Measurements from ENCODE around the gene MINDY4. TPM values are rescaled to one million over a fixed set of nuclear protein-coding genes. Genes with fewer than 3 reads are reported as not detected.

MINDY4 gene
- polyA plus RNA-seq, 3 donors, result 0.15 to 0.17 TPM; not detected in 1

DNA sequence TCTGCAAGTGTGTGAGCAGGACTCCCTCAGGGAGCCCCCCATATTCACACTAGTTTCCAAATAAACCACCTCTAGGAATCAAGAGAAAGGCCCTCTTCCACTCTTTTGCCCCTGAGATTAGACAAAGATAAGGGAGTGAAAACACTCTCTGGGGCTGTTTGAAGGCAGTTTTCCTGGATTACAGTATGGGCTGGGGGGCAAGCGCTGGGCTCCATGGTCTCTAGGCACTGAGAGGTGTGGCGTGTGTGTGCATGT, 141.4 kb downstream of the MINDY4 start:
- Histone ChIP-seq H3K4me2 (replicated peaks; ENCODE audit: extremely low read depth, low read length, poor library complexity, severe bottlenecking) (no peak overlapping the region), H3K27me3 (ENCODE audit: control insufficient read depth in 2 of 2, insufficient read depth in 2 of 2, low read length in 2 of 2) (no peaks in the 10 kb centered on the region), H3K4me1 (ENCODE audit: control insufficient read depth in 1 of 2, insufficient read depth in 2 of 2, low read length in 2 of 2) (no peaks in the 10 kb centered on the region), H3K9me3 (replicated peaks in 1 of 2; ENCODE audit: control insufficient read depth in 1 of 2, insufficient read depth in 1 of 2, low read length in 2 of 2) (no peaks in the 10 kb centered on the region), H3K4me3 (replicated peaks in 1 of 3; ENCODE audit: low read depth in 2 of 3, low read length in 3 of 3) (no peak overlapping the region), H3K27ac (ENCODE audit: low read depth in 1 of 2, low read length in 2 of 2) (no peak overlapping the region), H3K36me3 (replicated peaks in 1 of 2; ENCODE audit: control insufficient read depth in 1 of 2, insufficient read depth in 2 of 2, low read length in 2 of 2) (no peaks in the 10 kb centered on the region), H3K9ac (ENCODE audit: insufficient read depth, low read length, poor library complexity, severe bottlenecking) (no peak overlapping the region), H4K20me1 (ENCODE audit: insufficient read depth, low read length) (no peaks in the 10 kb centered on the region), H3K79me2 (ENCODE audit: insufficient read depth, low read length) (no peaks in the 10 kb centered on the region), H2AFZ (ENCODE audit: insufficient read depth, low read depth, low read length, poor library complexity, severe bottlenecking) (no peak overlapping the region)
- DNase-seq, result no peak
- H3K27ac Mint-ChIP-seq, result peak overlapping the region in 1 of 7 donors; percentile 48
- no peaks in the 10 kb centered on the region for H3K36me3 Mint-ChIP-seq
- H3K27me3 Mint-ChIP-seq (ENCODE audit: low read depth in 3 of 3), result peaks cover 0 to 4% (median 1%) of the 10 kb centered on the region in 3 donors
- no peaks in the 10 kb centered on the region for H3K9me3 Mint-ChIP-seq
- 100% methylated on average over 2 of the region's 2 CpGs for WGBS (ENCODE audit: insufficient coverage)
- H3K4me1 Mint-ChIP-seq, result peaks cover 2% of the 10 kb centered on the region
- TF ChIP-seq CTCF (IDR thresholded peaks at IDR 0.05), result no peak
- H3K4me3 Mint-ChIP-seq, result no peak overlapping the region
- intact Hi-C loops (cut with micrococcal nuclease), result no loop called here

DNA sequence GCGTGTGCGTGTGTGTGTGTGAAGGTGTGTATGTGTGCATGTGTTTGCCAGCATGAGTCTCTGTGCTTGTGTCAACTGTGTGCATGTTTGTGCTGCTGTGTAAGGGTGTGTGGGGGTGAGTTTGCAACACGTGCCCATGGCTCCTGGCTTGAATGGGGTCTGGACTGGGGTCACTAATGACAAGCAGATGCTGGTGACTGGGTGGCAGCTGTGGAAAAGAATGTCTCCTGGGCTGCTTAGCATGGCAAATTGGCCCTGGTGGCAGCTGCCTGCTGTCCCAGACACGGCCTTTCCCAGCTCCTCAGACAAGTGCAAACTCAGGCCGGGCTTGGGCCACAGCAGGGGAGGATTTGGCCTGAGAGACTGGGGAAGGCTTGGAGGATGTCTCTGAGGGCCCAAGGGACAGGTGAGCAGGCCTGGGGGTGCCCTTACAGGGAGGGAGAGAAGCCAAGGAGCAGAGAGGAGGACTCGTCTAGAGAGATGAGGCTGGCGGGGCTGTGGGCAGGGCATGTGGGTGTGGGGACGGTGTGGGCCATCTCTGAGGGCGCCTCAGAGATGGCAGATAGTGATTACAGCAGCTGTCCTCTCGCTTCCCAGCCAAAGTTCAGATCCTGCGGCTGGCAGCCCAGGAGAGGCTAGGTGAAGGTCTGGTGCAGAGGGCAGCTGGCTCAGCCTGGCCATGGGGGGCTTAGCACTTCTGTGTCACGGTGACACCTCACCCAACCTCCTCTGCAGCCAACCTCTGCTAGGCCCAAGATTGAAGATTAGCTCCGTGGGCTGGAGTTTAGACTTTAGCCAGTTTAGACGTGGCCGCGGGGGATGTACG, 142.0 kb downstream of the MINDY4 start:
- no peaks in the 10 kb centered on the region for H3K9me3 Mint-ChIP-seq
- H3K9ac ChIP-seq (ENCODE audit: insufficient read depth, low read length, poor library complexity, severe bottlenecking), result no peak overlapping the region
- no peak overlapping the region for H3K4me2 ChIP-seq (replicated peaks; ENCODE audit: extremely low read depth, low read length, poor library complexity, severe bottlenecking)

More for the DNA sequence above, 142.0 kb downstream of the MINDY4 start:
- no peak overlapping the region for H2AFZ ChIP-seq (ENCODE audit: insufficient read depth, low read depth, low read length, poor library complexity, severe bottlenecking)
- no peak for TF ChIP-seq CTCF (IDR thresholded peaks at IDR 0.05)
- intact Hi-C loops (cut with micrococcal nuclease), result no loop called here
- Mint-ChIP-seq H3K4me1 (peaks cover 2% of the 10 kb centered on the region), H3K27ac (peak overlapping the region in 1 of 7 donors; percentile 15), H3K36me3 (no peaks in the 10 kb centered on the region), H3K27me3 (ENCODE audit: low read depth in 3 of 3) (peaks cover 0 to 4% (median 1%) of the 10 kb centered on the region in 3 donors), H3K4me3 (no peak overlapping the region)
- H3K27ac ChIP-seq (ENCODE audit: low read depth in 1 of 2, low read length in 2 of 2), result no peak overlapping the region
- WGBS (ENCODE audit: insufficient coverage), result 97% methylated on average over 16 of the region's 17 CpGs
- no peaks in the 10 kb centered on the region for H3K27me3 ChIP-seq (ENCODE audit: control insufficient read depth in 2 of 2, insufficient read depth in 2 of 2, low read length in 2 of 2)
- no peaks in the 10 kb centered on the region for H3K79me2 ChIP-seq (ENCODE audit: insufficient read depth, low read length)
- no peaks in the 10 kb centered on the region for H3K9me3 ChIP-seq (replicated peaks in 1 of 2; ENCODE audit: control insufficient read depth in 1 of 2, insufficient read depth in 1 of 2, low read length in 2 of 2)
- no peaks in the 10 kb centered on the region for H3K36me3 ChIP-seq (replicated peaks in 1 of 2; ENCODE audit: control insufficient read depth in 1 of 2, insufficient read depth in 2 of 2, low read length in 2 of 2)
- H3K4me3 ChIP-seq (replicated peaks in 1 of 3; ENCODE audit: low read depth in 2 of 3, low read length in 3 of 3), result no peak overlapping the region
- no peaks in the 10 kb centered on the region for H4K20me1 ChIP-seq (ENCODE audit: insufficient read depth, low read length)
- no peaks in the 10 kb centered on the region for H3K4me1 ChIP-seq (ENCODE audit: control insufficient read depth in 1 of 2, insufficient read depth in 2 of 2, low read length in 2 of 2)
- DNase-seq, result no peak
